Activated naive CD8-positive, alpha-beta T cell treated with anti-CD3 and anti-CD28 coated beads, Interleukin-2, amount 50 U/mL, for 24 hours (primary cell): ENCODE data around the gene TXK.
"Not testable (repeated sequence)": the region's sequence is repeated elsewhere in the genome, so short reads cannot be mapped to it uniquely, and the experiment has no call there.

ENCODE experiments used
- ATAC-seq: fragments of 150-1000 bp; cut with Tn5 transposase; one replicate; pipeline ENCODE4 v1.10.0; 2021
- DNase-seq: peaks from one replicate; pipeline ENCODE4 v3.0.0; 2021
- H3K27ac Mint-ChIP-seq: one replicate; pipeline ENCODE4 v1.8.0; 2021; ENCODE audit warnings: mild to moderate bottlenecking, mixed read lengths
- H3K27me3 Mint-ChIP-seq: one replicate; pipeline ENCODE4 v1.8.0; 2021; ENCODE audit warnings: mixed read lengths
- H3K36me3 Mint-ChIP-seq: one replicate; pipeline ENCODE4 v1.8.0; 2021; ENCODE audit warnings: low read depth, mixed read lengths
- H3K4me1 Mint-ChIP-seq: one replicate; pipeline ENCODE4 v1.8.0; 2021; ENCODE audit warnings: mixed read lengths
- H3K4me3 Mint-ChIP-seq: one replicate; pipeline ENCODE4 v1.8.0; 2021; ENCODE audit warnings: mild to moderate bottlenecking, moderate library complexity, mixed read lengths
- H3K9me3 Mint-ChIP-seq: one replicate; pipeline ENCODE4 v1.8.0; 2021; ENCODE audit warnings: mixed read lengths

TXK gene

GRCh38 chr4:48134081-48134480 is at the start of gene TXK:
TSS of gene TXK (minus strand) at chr4:48134250. CDS start at chr4:48134170, 80 bp downstream.
- Mint-ChIP-seq H3K4me1 (peaks cover 93% of the 10 kb centered on the region), H3K4me3 (peak within 1 kb of the TSS; percentile 83), H3K27ac (peak within 1 kb of the TSS; percentile 93), H3K9me3 (no peaks in the 10 kb centered on the region), H3K27me3 (no peaks in the 10 kb centered on the region), H3K36me3 (peaks cover 12% of the 10 kb centered on the region)
- no peak for DNase-seq
- peak; percentile 65 for ATAC-seq

- Mint-ChIP-seq H3K27ac (no peak overlapping the region), H3K36me3 (peaks cover 4% of the 10 kb centered on the region), H3K4me1 (peaks cover 15% of the 10 kb centered on the region), H3K9me3 (peaks cover 11% of the 10 kb centered on the region), H3K4me3 (no peak overlapping the region), H3K27me3 (no peaks in the 10 kb centered on the region)
- ATAC-seq (peak; percentile 57), DNase-seq (no peak)
These were observed 46.2 kb upstream of the TXK start for GRCh38 chr4:48180234-48180633.

GRCh38 chr4:48178931-48179330 is 44.9 kb upstream of the TXK start:
- Mint-ChIP-seq H3K9me3 (peaks cover 11% of the 10 kb centered on the region), H3K27me3 (no peaks in the 10 kb centered on the region), H3K4me1 (peaks cover 20% of the 10 kb centered on the region), H3K36me3 (peaks cover 4% of the 10 kb centered on the region), H3K27ac (no peak overlapping the region), H3K4me3 (no peak overlapping the region)
- ATAC-seq, result no peak
- DNase-seq, result no peak

- Mint-ChIP-seq H3K9me3 (peaks cover 11% of the 10 kb centered on the region), H3K27me3 (no peaks in the 10 kb centered on the region), H3K4me3 (no peak overlapping the region), H3K4me1 (peaks cover 28% of the 10 kb centered on the region), H3K27ac (no peak overlapping the region), H3K36me3 (peaks cover 6% of the 10 kb centered on the region)
- no peak for DNase-seq
- peak; percentile 47 for ATAC-seq
These were observed 41.8 kb upstream of the TXK start for GRCh38 chr4:48175806-48176205.

- peaks cover 6% of the 10 kb centered on the region for H3K36me3 Mint-ChIP-seq
- no peak for ATAC-seq
These were observed 41.3 kb upstream of the TXK start for GRCh38 chr4:48175328-48175727.

GRCh38 chr4:48173056-48173991 is 39.3 kb upstream of the TXK start:
- Mint-ChIP-seq H3K27me3 (no peaks in the 10 kb centered on the region), H3K36me3 (peaks cover 6% of the 10 kb centered on the region), H3K4me3 (no peak overlapping the region), H3K27ac (peak overlapping the region; percentile 55), H3K4me1 (peaks cover 26% of the 10 kb centered on the region), H3K9me3 (peaks cover 6% of the 10 kb centered on the region)
- DNase-seq (no peak), ATAC-seq (peak; percentile 58)

More at GRCh38 chr4:48175328-48175727, 41.3 kb upstream of the TXK start:
- Mint-ChIP-seq H3K9me3 (peaks cover 11% of the 10 kb centered on the region), H3K27me3 (no peaks in the 10 kb centered on the region), H3K4me3 (no peak overlapping the region), H3K27ac (no peak overlapping the region), H3K4me1 (peaks cover 27% of the 10 kb centered on the region)
- no peak for DNase-seq

GRCh38 chr4:48172651-48173050 is 38.6 kb upstream of the TXK start:
- H3K4me3 Mint-ChIP-seq, result no peak overlapping the region
- H3K27ac Mint-ChIP-seq, result peak overlapping the region; percentile 55
- ATAC-seq, result no peak
- H3K4me1 Mint-ChIP-seq, result peaks cover 33% of the 10 kb centered on the region
- H3K36me3 Mint-ChIP-seq, result peaks cover 7% of the 10 kb centered on the region
- DNase-seq, result no peak
- peaks cover 2% of the 10 kb centered on the region for H3K9me3 Mint-ChIP-seq
- H3K27me3 Mint-ChIP-seq, result no peaks in the 10 kb centered on the region

GRCh38 chr4:48169636-48170035 is 35.6 kb upstream of the TXK start:
- Mint-ChIP-seq H3K9me3 (no peaks in the 10 kb centered on the region), H3K27ac (no peak overlapping the region), H3K27me3 (no peaks in the 10 kb centered on the region), H3K36me3 (peaks cover 8% of the 10 kb centered on the region), H3K4me1 (peaks cover 26% of the 10 kb centered on the region), H3K4me3 (no peak overlapping the region)
- ATAC-seq (no peak), DNase-seq (no peak)

GRCh38 chr4:48167538-48168263 is 33.7 kb upstream of the TXK start:
- no peaks in the 10 kb centered on the region for H3K27me3 Mint-ChIP-seq
- no peaks in the 10 kb centered on the region for H3K9me3 Mint-ChIP-seq
- no peak overlapping the region for H3K27ac Mint-ChIP-seq
- ATAC-seq (peak; percentile 83), DNase-seq (no peak)
- peaks cover 16% of the 10 kb centered on the region for H3K4me1 Mint-ChIP-seq
- H3K4me3 Mint-ChIP-seq, result no peak overlapping the region
- peaks cover 8% of the 10 kb centered on the region for H3K36me3 Mint-ChIP-seq

- H3K9me3 Mint-ChIP-seq, DNase-seq, H3K27ac Mint-ChIP-seq, H3K4me3 Mint-ChIP-seq, ATAC-seq, H3K27me3 Mint-ChIP-seq: not testable (repeated sequence)
- Mint-ChIP-seq H3K36me3 (peaks cover 13% of the 10 kb centered on the region), H3K4me1 (peaks cover 38% of the 10 kb centered on the region)
These were observed 30.5 kb upstream of the TXK start for GRCh38 chr4:48164561-48164960.

GRCh38 chr4:48163746-48164145 is 29.7 kb upstream of the TXK start:
- H3K4me3 Mint-ChIP-seq, result no peak overlapping the region
- no peaks in the 10 kb centered on the region for H3K9me3 Mint-ChIP-seq
- DNase-seq (no peak), ATAC-seq (no peak)
- H3K27me3 Mint-ChIP-seq, result no peaks in the 10 kb centered on the region
- H3K36me3 Mint-ChIP-seq, result peaks cover 17% of the 10 kb centered on the region
- H3K4me1 Mint-ChIP-seq, result peaks cover 38% of the 10 kb centered on the region
- H3K27ac Mint-ChIP-seq, result no peak overlapping the region

- no peak overlapping the region for H3K27ac Mint-ChIP-seq
- ATAC-seq (peak; percentile 54), DNase-seq (no peak)
- no peak overlapping the region for H3K4me3 Mint-ChIP-seq
- no peaks in the 10 kb centered on the region for H3K27me3 Mint-ChIP-seq
- peaks cover 24% of the 10 kb centered on the region for H3K4me1 Mint-ChIP-seq
- H3K9me3 Mint-ChIP-seq, result peaks cover 2% of the 10 kb centered on the region
- peaks cover 21% of the 10 kb centered on the region for H3K36me3 Mint-ChIP-seq
These were observed 28.1 kb upstream of the TXK start for GRCh38 chr4:48162162-48162561.

GRCh38 chr4:48157271-48157670 is 23.2 kb upstream of the TXK start:
- Mint-ChIP-seq H3K36me3 (peaks cover 46% of the 10 kb centered on the region), H3K9me3 (peaks cover 36% of the 10 kb centered on the region), H3K27ac (no peak overlapping the region), H3K27me3 (no peaks in the 10 kb centered on the region), H3K4me3 (no peak overlapping the region), H3K4me1 (peaks cover 24% of the 10 kb centered on the region)
- DNase-seq (no peak), ATAC-seq (no peak)

GRCh38 chr4:48156423-48156822 is 22.4 kb upstream of the TXK start:
- peaks cover 46% of the 10 kb centered on the region for H3K36me3 Mint-ChIP-seq
- ATAC-seq (no peak), DNase-seq (no peak)
- peaks cover 36% of the 10 kb centered on the region for H3K9me3 Mint-ChIP-seq
- H3K27ac Mint-ChIP-seq, result no peak overlapping the region
- peaks cover 15% of the 10 kb centered on the region for H3K4me1 Mint-ChIP-seq
- no peaks in the 10 kb centered on the region for H3K27me3 Mint-ChIP-seq
- no peak overlapping the region for H3K4me3 Mint-ChIP-seq
